ENCODE data around the gene LCP1.

LCP1 gene

GRCh38 chr13:46121597-46122163, 60.3 kb downstream of the LCP1 start:
- no peak overlapping the region for H3K4me3 ChIP-seq (ENCODE audit: low read depth, low read length)
- TF ChIP-seq CTCF (IDR thresholded peaks at IDR 0.05; ENCODE audit: low read depth, low read length): no peak

GRCh38 chr13:46121033-46121432, 60.9 kb downstream of the LCP1 start:
- no peak overlapping the region for H3K4me3 ChIP-seq (ENCODE audit: low read depth, low read length)
- TF ChIP-seq CTCF (IDR thresholded peaks at IDR 0.05; ENCODE audit: low read depth, low read length): no peak

GRCh38 chr13:46119883-46120614, 61.9 kb downstream of the LCP1 start:
- H3K4me3 ChIP-seq (ENCODE audit: low read depth, low read length): no peak overlapping the region
- no peak for TF ChIP-seq CTCF (IDR thresholded peaks at IDR 0.05; ENCODE audit: low read depth, low read length)

- no peak for TF ChIP-seq CTCF (IDR thresholded peaks at IDR 0.05; ENCODE audit: low read depth, low read length)
- no peak overlapping the region for H3K4me3 ChIP-seq (ENCODE audit: low read depth, low read length)
Measured at GRCh38 chr13:46116653-46117502, 65.1 kb downstream of the LCP1 start.

GRCh38 chr13:46114613-46115012, 67.4 kb downstream of the LCP1 start:
- no peak overlapping the region for H3K4me3 ChIP-seq (ENCODE audit: low read depth, low read length)
- no peak for TF ChIP-seq CTCF (IDR thresholded peaks at IDR 0.05; ENCODE audit: low read depth, low read length)

GRCh38 chr13:46113596-46113995, 68.4 kb downstream of the LCP1 start:
- no peak overlapping the region for H3K4me3 ChIP-seq (ENCODE audit: low read depth, low read length)
- no peak for TF ChIP-seq CTCF (IDR thresholded peaks at IDR 0.05; ENCODE audit: low read depth, low read length)

- no peak overlapping the region for H3K4me3 ChIP-seq (ENCODE audit: low read depth, low read length)
- TF ChIP-seq CTCF (IDR thresholded peaks at IDR 0.05; ENCODE audit: low read depth, low read length): no peak
Measured at GRCh38 chr13:46111151-46111550, 70.8 kb downstream of the LCP1 start.
